ENCODE measurements around the gene TMF1.

TMF1 gene

GRCh38 chr3:68972358-68972979, 79.7 kb downstream of the TMF1 start:
- peak; percentile 12 for DNase-seq

Measured in NCI-H510A treated with DMSO at 0.1 percent for 48 hours (cell line).